HepG2 (cell line): Measurements from ENCODE around the gene GH2. TPM values are rescaled to one million over a fixed set of nuclear protein-coding genes. Genes with fewer than 3 reads are reported as not detected.
A peak's percentile ranks its signal among the peaks of the same experiment; 100 is the strongest.

ENCODE experiments used
- AKAP8 ChIP-seq: sonication (generic); formaldehyde crosslinking; IDR thresholded peaks from 2 replicates; pipeline ENCODE4 v1.5.1; 2020; ENCODE audit warnings: mild to moderate bottlenecking, missing genetic modification reagents
- FOXA3 ChIP-seq: IDR thresholded peaks from 2 replicates; pipeline ENCODE4 v1.6.1; 2016; ENCODE audit warnings: missing genetic modification reagents, missing compliant biosample characterization
- HIVEP1 ChIP-seq: sonication (generic); formaldehyde crosslinking; IDR thresholded peaks from 2 replicates; pipeline ENCODE4 v1.4.0; 2020; ENCODE audit warnings: mild to moderate bottlenecking, missing genetic modification reagents
- PHF5A ChIP-seq: IDR thresholded peaks from one replicate; pipeline ENCODE4 v1.6.1; 2018; ENCODE audit warnings: low read depth, missing genetic modification reagents; ENCODE audit not compliant: unreplicated experiment
- TAF1 ChIP-seq: sonication (generic); formaldehyde crosslinking; IDR thresholded peaks from 2 replicates; pipeline ENCODE4 v1.4.0; 2020; ENCODE audit warnings: missing genetic modification reagents
- ZNF30 ChIP-seq: sonication (generic); formaldehyde crosslinking; IDR thresholded peaks from 2 replicates; pipeline ENCODE4 v1.5.0; 2020; ENCODE audit warnings: mild to moderate bottlenecking, missing genetic modification reagents
- ZNF33A ChIP-seq: sonication (generic); formaldehyde crosslinking; IDR thresholded peaks from 2 replicates; pipeline ENCODE4 v1.5.1; 2020; ENCODE audit warnings: missing genetic modification reagents, mild to moderate bottlenecking, moderate library complexity, borderline replicate concordance
- ZNF614 ChIP-seq: IDR thresholded peaks from 2 replicates; pipeline ENCODE4 v1.6.1; 2018; ENCODE audit warnings: missing biosample characterization, missing genetic modification reagents, inconsistent platforms, borderline replicate concordance
- polyA plus RNA-seq, 8 experiments: library from polyadenylated mRNA; depleted of rRNA in 3 of 8; stranded (reverse) in 7 of 8; unstranded in 1 of 8; fragments of >200 nt; fragmentation: Illumina TruSeq in 4 of 8; extraction: Trizol in 4 of 8; gene quantifications; 2 replicates each; pipeline versions ENCODE4 v1.2.1 to v1.2.3, GENCODE V29; 2011 to 2016; ENCODE audit warnings: low read depth in 4 of 8, missing spikeins in 1 of 8, mixed read lengths in 1 of 8; ENCODE audit not compliant: insufficient read depth in 1 of 8
- total RNA-seq, 5 experiments: library from RNA; depleted of rRNA; stranded (reverse); fragments of >200 nt; fragmentation: Illumina TruSeq; extraction: Trizol; gene quantifications; 2 replicates each; pipeline ENCODE4 v1.2.3, GENCODE V29; 2016; ENCODE audit warnings: low read depth in 1 of 5
- TF ChIP-seq, protein P1 (sequence below): sonication (generic); formaldehyde crosslinking; IDR thresholded peaks from 2 replicates; pipeline ENCODE4 v1.9.0; 2021; ENCODE audit warnings: mild to moderate bottlenecking, missing genetic modification reagents
- TF ChIP-seq, protein P2 (sequence below): IDR thresholded peaks from 2 replicates; pipeline ENCODE4 v1.6.1; 2012; ENCODE audit warnings: low read depth, low read length, improper control_type of control experiment
- TF ChIP-seq, protein P3 (sequence below): sonication (generic); formaldehyde crosslinking; IDR thresholded peaks from 2 replicates; pipeline ENCODE4 v1.8.1; 2023; ENCODE audit warnings: mild to moderate bottlenecking, missing genetic modification reagents
- TF ChIP-seq, protein P4 (sequence below), 2 experiments: fragments of 450-650 bp in 1 of 2; sonication (generic) in 1 of 2; formaldehyde crosslinking; IDR thresholded peaks; 2 replicates each; pipeline versions ENCODE4 v1.5.0 to v1.8.0; 2020 to 2022; ENCODE audit warnings: mild to moderate bottlenecking in 1 of 2, missing genetic modification reagents in 1 of 2

Gene GH2
- total and polyA plus RNA-seq, 2 of the 13 experiments (the other 11 are each of a cell fraction or from before 2014, with no cell fraction given) = not detected

DNA sequence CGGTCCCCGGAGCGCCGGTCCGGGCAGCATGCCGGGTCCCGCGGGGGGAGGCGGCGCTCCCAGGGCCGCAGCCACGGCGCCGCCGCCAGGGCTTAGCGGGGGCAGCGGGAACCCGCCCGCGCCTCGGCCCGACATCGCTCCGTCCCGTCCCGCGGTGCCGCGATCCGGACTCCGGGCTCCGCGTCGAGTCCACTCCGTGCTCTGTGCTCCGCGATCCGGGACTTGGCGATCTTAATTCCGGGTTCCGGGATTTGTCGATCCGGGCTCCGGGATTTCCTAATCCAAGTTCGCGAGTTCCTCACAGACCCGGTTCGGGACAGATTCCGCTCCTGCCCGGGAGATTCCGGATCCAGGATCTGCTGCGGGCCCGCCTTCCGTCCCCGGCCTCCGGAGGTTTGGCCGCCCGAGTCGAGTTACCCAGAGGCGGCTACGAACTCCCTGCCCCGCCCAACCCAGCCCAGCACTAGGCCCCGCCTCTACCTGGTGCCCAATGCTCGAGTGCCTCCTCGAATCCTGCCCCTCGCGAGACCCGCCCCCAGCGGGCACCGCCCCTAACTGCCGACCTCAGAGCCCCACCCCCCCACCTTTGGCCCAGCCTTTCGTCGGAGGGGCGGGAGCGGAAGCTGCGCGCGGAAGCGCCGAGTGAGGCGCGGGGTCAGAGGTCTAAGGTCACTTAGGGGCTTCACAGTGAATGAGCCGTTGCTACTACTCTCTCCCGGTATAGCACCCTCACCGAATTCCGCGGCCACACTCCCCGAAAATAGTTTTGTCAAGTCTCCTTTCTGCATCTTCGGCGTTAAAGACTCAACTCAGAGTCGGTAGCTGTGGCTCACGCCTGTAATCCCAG lies 39.0 kb downstream of the GH2 start, which contains the start of gene SMARCD2 (continued):
- TF ChIP-seq, protein P1, sequence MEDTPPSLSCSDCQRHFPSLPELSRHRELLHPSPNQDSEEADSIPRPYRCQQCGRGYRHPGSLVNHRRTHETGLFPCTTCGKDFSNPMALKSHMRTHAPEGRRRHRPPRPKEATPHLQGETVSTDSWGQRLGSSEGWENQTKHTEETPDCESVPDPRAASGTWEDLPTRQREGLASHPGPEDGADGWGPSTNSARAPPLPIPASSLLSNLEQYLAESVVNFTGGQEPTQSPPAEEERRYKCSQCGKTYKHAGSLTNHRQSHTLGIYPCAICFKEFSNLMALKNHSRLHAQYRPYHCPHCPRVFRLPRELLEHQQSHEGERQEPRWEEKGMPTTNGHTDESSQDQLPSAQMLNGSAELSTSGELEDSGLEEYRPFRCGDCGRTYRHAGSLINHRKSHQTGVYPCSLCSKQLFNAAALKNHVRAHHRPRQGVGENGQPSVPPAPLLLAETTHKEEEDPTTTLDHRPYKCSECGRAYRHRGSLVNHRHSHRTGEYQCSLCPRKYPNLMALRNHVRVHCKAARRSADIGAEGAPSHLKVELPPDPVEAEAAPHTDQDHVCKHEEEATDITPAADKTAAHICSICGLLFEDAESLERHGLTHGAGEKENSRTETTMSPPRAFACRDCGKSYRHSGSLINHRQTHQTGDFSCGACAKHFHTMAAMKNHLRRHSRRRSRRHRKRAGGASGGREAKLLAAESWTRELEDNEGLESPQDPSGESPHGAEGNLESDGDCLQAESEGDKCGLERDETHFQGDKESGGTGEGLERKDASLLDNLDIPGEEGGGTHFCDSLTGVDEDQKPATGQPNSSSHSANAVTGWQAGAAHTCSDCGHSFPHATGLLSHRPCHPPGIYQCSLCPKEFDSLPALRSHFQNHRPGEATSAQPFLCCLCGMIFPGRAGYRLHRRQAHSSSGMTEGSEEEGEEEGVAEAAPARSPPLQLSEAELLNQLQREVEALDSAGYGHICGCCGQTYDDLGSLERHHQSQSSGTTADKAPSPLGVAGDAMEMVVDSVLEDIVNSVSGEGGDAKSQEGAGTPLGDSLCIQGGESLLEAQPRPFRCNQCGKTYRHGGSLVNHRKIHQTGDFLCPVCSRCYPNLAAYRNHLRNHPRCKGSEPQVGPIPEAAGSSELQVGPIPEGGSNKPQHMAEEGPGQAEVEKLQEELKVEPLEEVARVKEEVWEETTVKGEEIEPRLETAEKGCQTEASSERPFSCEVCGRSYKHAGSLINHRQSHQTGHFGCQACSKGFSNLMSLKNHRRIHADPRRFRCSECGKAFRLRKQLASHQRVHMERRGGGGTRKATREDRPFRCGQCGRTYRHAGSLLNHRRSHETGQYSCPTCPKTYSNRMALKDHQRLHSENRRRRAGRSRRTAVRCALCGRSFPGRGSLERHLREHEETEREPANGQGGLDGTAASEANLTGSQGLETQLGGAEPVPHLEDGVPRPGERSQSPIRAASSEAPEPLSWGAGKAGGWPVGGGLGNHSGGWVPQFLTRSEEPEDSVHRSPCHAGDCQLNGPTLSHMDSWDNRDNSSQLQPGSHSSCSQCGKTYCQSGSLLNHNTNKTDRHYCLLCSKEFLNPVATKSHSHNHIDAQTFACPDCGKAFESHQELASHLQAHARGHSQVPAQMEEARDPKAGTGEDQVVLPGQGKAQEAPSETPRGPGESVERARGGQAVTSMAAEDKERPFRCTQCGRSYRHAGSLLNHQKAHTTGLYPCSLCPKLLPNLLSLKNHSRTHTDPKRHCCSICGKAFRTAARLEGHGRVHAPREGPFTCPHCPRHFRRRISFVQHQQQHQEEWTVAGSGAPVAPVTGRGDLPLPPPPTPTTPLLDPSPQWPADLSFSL (CRISPR knock-in tag) = no peak
- TF ChIP-seq TAF1 (CRISPR knock-in tag) = peak; percentile 88
- TF ChIP-seq, protein P2, sequence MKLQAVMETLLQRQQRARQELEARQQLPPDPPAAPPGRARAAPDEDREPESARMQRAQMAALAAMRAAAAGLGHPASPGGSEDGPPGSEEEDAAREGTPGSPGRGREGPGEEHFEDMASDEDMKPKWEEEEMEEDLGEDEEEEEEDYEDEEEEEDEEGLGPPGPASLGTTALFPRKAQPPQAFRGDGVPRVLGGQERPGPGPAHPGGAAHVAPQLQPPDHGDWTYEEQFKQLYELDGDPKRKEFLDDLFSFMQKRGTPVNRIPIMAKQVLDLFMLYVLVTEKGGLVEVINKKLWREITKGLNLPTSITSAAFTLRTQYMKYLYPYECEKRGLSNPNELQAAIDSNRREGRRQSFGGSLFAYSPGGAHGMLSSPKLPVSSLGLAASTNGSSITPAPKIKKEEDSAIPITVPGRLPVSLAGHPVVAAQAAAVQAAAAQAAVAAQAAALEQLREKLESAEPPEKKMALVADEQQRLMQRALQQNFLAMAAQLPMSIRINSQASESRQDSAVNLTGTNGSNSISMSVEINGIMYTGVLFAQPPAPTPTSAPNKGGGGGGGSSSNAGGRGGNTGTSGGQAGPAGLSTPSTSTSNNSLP = peak; percentile 100
- TF ChIP-seq ZNF614 (CRISPR knock-in tag) = peak; percentile 97
- peak; percentile 83; the same call in 1 of the 2 replicates for TF ChIP-seq AKAP8 (CRISPR knock-in tag)
- no peak for TF ChIP-seq ZNF30 (CRISPR knock-in tag)
- peak; percentile 99 for TF ChIP-seq PHF5A (CRISPR knock-in tag)
- TF ChIP-seq HIVEP1 (CRISPR knock-in tag) = peak; percentile 56; the same call in 1 of the 2 replicates
- TF ChIP-seq, protein P3, sequence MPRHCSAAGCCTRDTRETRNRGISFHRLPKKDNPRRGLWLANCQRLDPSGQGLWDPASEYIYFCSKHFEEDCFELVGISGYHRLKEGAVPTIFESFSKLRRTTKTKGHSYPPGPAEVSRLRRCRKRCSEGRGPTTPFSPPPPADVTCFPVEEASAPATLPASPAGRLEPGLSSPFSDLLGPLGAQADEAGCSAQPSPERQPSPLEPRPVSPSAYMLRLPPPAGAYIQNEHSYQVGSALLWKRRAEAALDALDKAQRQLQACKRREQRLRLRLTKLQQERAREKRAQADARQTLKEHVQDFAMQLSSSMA (CRISPR knock-in tag) = peak; percentile 97
- peak; percentile 80 for TF ChIP-seq FOXA3 (CRISPR knock-in tag)
- TF ChIP-seq, protein P4, sequence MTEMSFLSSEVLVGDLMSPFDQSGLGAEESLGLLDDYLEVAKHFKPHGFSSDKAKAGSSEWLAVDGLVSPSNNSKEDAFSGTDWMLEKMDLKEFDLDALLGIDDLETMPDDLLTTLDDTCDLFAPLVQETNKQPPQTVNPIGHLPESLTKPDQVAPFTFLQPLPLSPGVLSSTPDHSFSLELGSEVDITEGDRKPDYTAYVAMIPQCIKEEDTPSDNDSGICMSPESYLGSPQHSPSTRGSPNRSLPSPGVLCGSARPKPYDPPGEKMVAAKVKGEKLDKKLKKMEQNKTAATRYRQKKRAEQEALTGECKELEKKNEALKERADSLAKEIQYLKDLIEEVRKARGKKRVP (CRISPR knock-in tag; IDR thresholded peaks at IDR 0.05) = peak in 1 of 2 experiments; percentile 77; a peak in 2 of 4 replicates
- no peak for TF ChIP-seq ZNF33A (CRISPR knock-in tag)
